T47D (cell line): ENCODE data around the gene LY6G6D.
"Not testable (repeated sequence)": the region's sequence is repeated elsewhere in the genome, so short reads cannot be mapped to it uniquely, and the experiment has no call there.

ENCODE experiments used
- DNase-seq, 2 experiments: peaks; one replicate each; pipeline versions ENCODE4 v3.0.0 to v3.0.0-alpha.2; 2011 to 2012; ENCODE audit warnings: low read depth in 1 of 2, low spot score in 1 of 2
- JUND ChIP-seq: IDR thresholded peaks from 2 replicates; pipeline ENCODE4 v1.6.1; 2012; ENCODE audit warnings: low read depth
- in situ Hi-C: cut with HindIII; loops from 2 replicates; pipeline ENCODE4 v1.10.0; 2016; ENCODE audit warnings: low sequenced_read_pairs, low pct_unique_long_range_greater_than_20kb

Gene LY6G6D

GRCh38 chr6:31701666-31702404 is 13.3 kb upstream of the LY6G6D start:
- no peak for TF ChIP-seq JUND
- no peak for DNase-seq
- in situ Hi-C loops, result no loop called here

- peak in 1 of 2 experiments; percentile 18 for DNase-seq
- no peak for TF ChIP-seq JUND
- in situ Hi-C loops, result no loop called here
Measured at GRCh38 chr6:31702405-31702818, 12.7 kb upstream of the LY6G6D start.

GRCh38 chr6:31702819-31703716 is 12.1 kb upstream of the LY6G6D start, which contains the start of gene ABHD16A:
Gene ABHD16A, minus strand, starts transcription at chr6:31703324. Its CDS starts 43 bp downstream, at chr6:31703281.
- no peak for TF ChIP-seq JUND
- in situ Hi-C loops, result no loop called here
- peak; percentile 92 to 98 for DNase-seq

GRCh38 chr6:31705931-31706330 is 9.2 kb upstream of the LY6G6D start:
- TF ChIP-seq JUND, result no peak
- in situ Hi-C loops, result no loop called here
- DNase-seq, result no peak

- DNase-seq, result no peak
- in situ Hi-C loops, result no loop called here
- TF ChIP-seq JUND, result no peak
Measured at GRCh38 chr6:31706599-31706998, 8.5 kb upstream of the LY6G6D start, which contains the start of gene LY6G6F. Gene LY6G6F, plus strand, starts transcription at chr6:31706866. Its CDS starts 41 bp downstream, at chr6:31706907.

GRCh38 chr6:31707701-31708100 is 7.4 kb upstream of the LY6G6D start:
- no peak for TF ChIP-seq JUND
- in situ Hi-C loops, result no loop called here
- no peak for DNase-seq

GRCh38 chr6:31708224-31708623 is 6.9 kb upstream of the LY6G6D start:
- DNase-seq, result no peak
- TF ChIP-seq JUND, result no peak
- in situ Hi-C loops, result no loop called here

- in situ Hi-C loops, DNase-seq: not testable (repeated sequence)
Measured at GRCh38 chr6:31709157-31709556, 6.0 kb upstream of the LY6G6D start.

GRCh38 chr6:31710523-31711219 is 4.5 kb upstream of the LY6G6D start:
- DNase-seq, result no peak
- no peak for TF ChIP-seq JUND
- in situ Hi-C loops, result no loop called here

GRCh38 chr6:31711233-31711632 is 3.9 kb upstream of the LY6G6D start:
- in situ Hi-C loops, result no loop called here
- TF ChIP-seq JUND, result no peak
- no peak for DNase-seq

GRCh38 chr6:31712296-31712695 is 2.9 kb upstream of the LY6G6D start:
- DNase-seq, result peak; percentile 83
- in situ Hi-C loops, result no loop called here
- TF ChIP-seq JUND, result no peak

GRCh38 chr6:31713465-31713864 is 1.7 kb upstream of the LY6G6D start:
- no peak for TF ChIP-seq JUND
- DNase-seq, result no peak
- in situ Hi-C loops, result no loop called here
